Calu3 (cell line): ENCODE measurements around the gene NXN. TPM values are rescaled to one million over a fixed set of nuclear protein-coding genes. Genes with fewer than 3 reads are reported as not detected.

Source experiments
- BruUV-seq: library from RNA; stranded (reverse); fragments of 400-500 nt; replicated peaks from 2 replicates; lab custom pipeline; 2021; lab: Mats Ljungman, UMichigan
- CTCF ChIA-PET: fragments of 300-600 bp; sonication (Branson Sonifier 250); formaldehyde crosslinking; loops from one replicate; lab custom pipeline; 2022; ENCODE audit warnings: antibody characterized with exemption; lab: Charles Lee
- DNase-seq: peaks from one replicate; pipeline ENCODE4 v3.0.0; 2022
- H3K27ac Mint-ChIP-seq: one replicate; pipeline ENCODE4 v1.8.0; 2022; ENCODE audit warnings: mixed read lengths; ENCODE audit not compliant: unreplicated experiment
- H3K27me3 Mint-ChIP-seq: one replicate; pipeline ENCODE4 v1.8.0; 2022; ENCODE audit warnings: mixed read lengths; ENCODE audit not compliant: unreplicated experiment
- H3K36me3 Mint-ChIP-seq: one replicate; pipeline ENCODE4 v1.8.0; 2022; ENCODE audit warnings: mild to moderate bottlenecking, moderate library complexity, mixed read lengths; ENCODE audit not compliant: insufficient read depth, unreplicated experiment
- H3K4me1 Mint-ChIP-seq: one replicate; pipeline ENCODE4 v1.8.0; 2022; ENCODE audit warnings: mild to moderate bottlenecking, low read depth, mixed read lengths; ENCODE audit not compliant: unreplicated experiment
- H3K4me3 Mint-ChIP-seq: one replicate; pipeline ENCODE4 v1.8.0; 2022; ENCODE audit warnings: mild to moderate bottlenecking, low read depth, moderate library complexity, mixed read lengths; ENCODE audit not compliant: unreplicated experiment
- H3K9me3 Mint-ChIP-seq: one replicate; pipeline ENCODE4 v1.8.0; 2022; ENCODE audit warnings: low read depth, mixed read lengths; ENCODE audit not compliant: unreplicated experiment
- CTCF ChIP-seq: fragments of 200-600 bp; IDR thresholded peaks from one replicate; pipeline ENCODE4 v1.8.0; 2022; ENCODE audit warnings: antibody characterized with exemption; ENCODE audit not compliant: unreplicated experiment
- intact Hi-C: fragments of 100-400 bp; cut with micrococcal nuclease; formaldehyde crosslinking; loops from one replicate; pipeline ENCODE4 v1.10.0; 2022; ENCODE audit not compliant: unreplicated experiment
- total RNA-seq: library from RNA; stranded (reverse); gene quantifications from 2 replicates; pipeline ENCODE4 v1.2.3, GENCODE V29; 2022

The NXN gene
- total RNA-seq, 1 experiment from 2014 or later, result 1.8 TPM

- Mint-ChIP-seq H3K36me3 (peaks cover 26% of the 10 kb centered on the region), H3K27ac (no peak overlapping the region), H3K27me3 (no peaks in the 10 kb centered on the region), H3K9me3 (no peaks in the 10 kb centered on the region), H3K4me3 (no peak overlapping the region), H3K4me1 (no peaks in the 10 kb centered on the region)
- CTCF ChIA-PET, result interaction anchor here (0.6 kb wide), 1 partner anchor 210 kb away, joined by 4 read pairs; no protein-coding TSS in a partner anchor
- intact Hi-C loops, result no loop called here
- BruUV-seq, result no TSS peak
- no peak for TF ChIP-seq CTCF
- DNase-seq, result no peak
Measured at GRCh38 chr17:1008008-1008761, 28.6 kb upstream of the NXN start.

GRCh38 chr17:1007310-1008007 lies 27.9 kb upstream of the NXN start:
- H3K27ac Mint-ChIP-seq, result no peak overlapping the region
- no peaks in the 10 kb centered on the region for H3K4me1 Mint-ChIP-seq
- no peaks in the 10 kb centered on the region for H3K9me3 Mint-ChIP-seq
- CTCF ChIA-PET, result no interaction called here
- TF ChIP-seq CTCF, result no peak
- H3K27me3 Mint-ChIP-seq, result no peaks in the 10 kb centered on the region
- no peak for DNase-seq
- no TSS peak for BruUV-seq
- H3K36me3 Mint-ChIP-seq, result peaks cover 34% of the 10 kb centered on the region
- no peak overlapping the region for H3K4me3 Mint-ChIP-seq
- intact Hi-C loops, result no loop called here

GRCh38 chr17:1006054-1006453 lies 26.5 kb upstream of the NXN start:
- no peak for TF ChIP-seq CTCF
- Mint-ChIP-seq H3K9me3 (no peaks in the 10 kb centered on the region), H3K4me3 (no peak overlapping the region), H3K27ac (no peak overlapping the region), H3K27me3 (no peaks in the 10 kb centered on the region), H3K36me3 (peaks cover 47% of the 10 kb centered on the region), H3K4me1 (no peaks in the 10 kb centered on the region)
- BruUV-seq, result no TSS peak
- no peak for DNase-seq
- intact Hi-C loops, result no loop called here
- CTCF ChIA-PET, result no interaction called here

GRCh38 chr17:1005361-1005946 lies 25.9 kb upstream of the NXN start:
- peak overlapping the region; percentile 52 for H3K27ac Mint-ChIP-seq
- H3K4me3 Mint-ChIP-seq, result no peak overlapping the region
- no peaks in the 10 kb centered on the region for H3K27me3 Mint-ChIP-seq
- intact Hi-C loops, result no loop called here
- H3K9me3 Mint-ChIP-seq, result no peaks in the 10 kb centered on the region
- H3K4me1 Mint-ChIP-seq, result no peaks in the 10 kb centered on the region
- TF ChIP-seq CTCF, result no peak
- H3K36me3 Mint-ChIP-seq, result peaks cover 53% of the 10 kb centered on the region
- CTCF ChIA-PET, result no interaction called here
- no peak for DNase-seq
- BruUV-seq, result no TSS peak
